Motor neuron (in vitro differentiated cells): ENCODE data around the gene CDC14A. TPM values are rescaled to one million over a fixed set of nuclear protein-coding genes. Genes with fewer than 3 reads are reported as not detected.
"Not testable (repeated sequence)": the region's sequence is repeated elsewhere in the genome, so short reads cannot be mapped to it uniquely, and the experiment has no call there.

Source experiments
- ATAC-seq, 8 experiments: fragments of 200-7000 bp; cut with Tn5 transposase; replicated peaks in 6 of 8; 2 replicates each; pipeline ENCODE4 v1.8.0; 2021; ENCODE audit warnings: mild to moderate bottlenecking in 8 of 8, moderate library complexity in 8 of 8
- H3K27ac ChIP-seq, 2 donors: fragments of 250-450 bp; sonication (Bioruptor Pico); 2 replicates each; pipeline ENCODE4 v1.9.0; 2021; ENCODE audit warnings: antibody characterized with exemption in 2 of 2, mild to moderate bottlenecking in 2 of 2, moderate library complexity in 1 of 2
- H3K4me1 ChIP-seq, 2 donors: fragments of 250-450 bp; sonication (Bioruptor Pico); replicated peaks in 1 of 2; 2 replicates each; pipeline ENCODE4 v1.6.1; 2021; ENCODE audit warnings: antibody characterized with exemption in 2 of 2, mild to moderate bottlenecking in 2 of 2, moderate library complexity in 1 of 2
- H3K4me3 ChIP-seq, 5 donors: fragments of 250-450 bp; sonication (Bioruptor Pico); 2 replicates each; pipeline ENCODE4 v1.9.0; 2021; ENCODE audit warnings: antibody characterized with exemption in 5 of 5, mild to moderate bottlenecking in 5 of 5, moderate library complexity in 4 of 5
- WGBS, 10 experiments: fragments of 450-650 bp; shearing (Covaris generic); methylation state at CpG; one replicate each; pipeline ENCODE4 v1.0.0; 2022; 5-methylcytosine and 5-hydroxymethylcytosine counted together
- in situ Hi-C, 9 experiments: fragments of 400-800 bp; cut with MboI; loops; one replicate each; pipeline ENCODE4 v1.15.0; 2021; ENCODE audit warnings: low sequenced_read_pairs in 9 of 9, low pct_unique_long_range_greater_than_20kb in 2 of 9; ENCODE audit not compliant: unreplicated experiment in 9 of 9
- total RNA-seq, 8 experiments: library from RNA; unstranded; fragments of 300-600 nt; gene quantifications; 2 replicates each; pipeline versions ENCODE4 v1.2.3 to v1.2.4, GENCODE V29; 2022

The CDC14A gene
- total RNA-seq, 8 experiments from 2014 or later: 2.2 to 8.8 (median 4.4) TPM

DNA sequence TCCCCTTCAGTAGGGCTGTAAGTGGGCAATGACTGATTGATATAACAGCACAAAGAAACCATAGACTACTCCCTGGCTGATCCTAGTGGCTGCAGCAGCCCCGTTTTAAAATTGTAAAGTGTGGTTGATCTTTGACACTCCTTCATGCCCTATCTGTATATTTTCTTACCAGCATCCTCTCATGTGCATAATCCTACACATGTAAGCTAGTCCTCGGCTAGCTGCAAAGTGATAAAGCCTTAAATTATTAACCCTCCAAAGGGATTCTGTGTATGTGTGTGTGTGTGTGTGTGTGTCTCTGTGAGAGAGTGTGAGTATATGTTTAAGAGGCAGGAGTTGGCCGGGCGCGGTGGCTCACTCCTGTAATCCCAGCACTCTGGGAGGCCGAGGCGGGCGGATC is 30.8 kb upstream of the CDC14A start:
- in situ Hi-C loops: no loop called here
- no peak for ATAC-seq
- WGBS, 10 experiments: 40 to 90% (median 84%) methylated on average over 1 to 8 of the region's 8 CpGs; no CpG with 5 or more reads in 4 of the 10 experiments
- Histone ChIP-seq H3K4me1 (peaks cover 5 to 6% of the 10 kb centered on the region in 2 donors), H3K4me3 (no peak overlapping the region), H3K27ac (no peak overlapping the region)

DNA sequence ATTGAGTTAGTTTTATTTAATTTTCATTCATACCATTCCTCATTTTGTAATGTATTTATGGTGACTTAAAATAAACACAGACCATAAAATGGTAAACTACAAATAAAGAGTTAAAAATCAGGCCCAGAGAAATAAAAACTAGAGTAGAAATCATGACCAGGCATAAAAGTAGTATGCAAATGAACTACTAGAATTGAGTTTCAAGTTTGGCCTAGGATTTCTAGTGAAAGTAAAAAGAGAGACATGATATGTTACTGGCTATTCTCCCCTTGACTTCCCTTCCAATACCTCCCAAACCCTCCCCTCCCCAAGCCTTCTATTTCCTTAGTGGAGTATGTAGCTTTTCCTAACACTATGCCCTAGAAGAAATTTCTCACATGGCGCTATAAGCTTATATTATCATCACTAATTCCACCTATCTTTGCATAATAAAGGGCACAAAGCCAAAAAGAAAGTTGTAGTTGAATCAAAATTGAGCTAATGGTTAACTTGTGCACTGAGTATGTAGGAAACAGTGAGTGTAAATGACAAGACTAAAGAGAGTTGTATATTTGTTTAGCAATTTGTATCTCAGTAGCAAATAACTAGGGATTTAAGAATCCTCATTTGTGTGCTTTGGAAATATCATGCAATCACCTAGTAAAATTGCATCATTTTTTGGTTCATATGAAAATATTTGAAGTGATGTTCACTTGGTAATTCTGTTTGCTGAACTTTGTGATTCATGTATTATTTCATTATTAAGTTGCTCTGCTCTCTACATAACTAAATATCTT is 29.7 kb upstream of the CDC14A start:
- 20 to 100% (median 57%) methylated on average over 1 of the region's 1 CpG; no CpG with 5 or more reads in 4 of the 10 experiments for WGBS, 10 experiments
- H3K4me1 ChIP-seq: peaks cover 5 to 6% of the 10 kb centered on the region in 2 donors
- in situ Hi-C loops: no loop called here
- peak in 1 of 8 experiments; percentile 29 for ATAC-seq
- no peak overlapping the region for H3K4me3 ChIP-seq
- no peak overlapping the region for H3K27ac ChIP-seq

DNA sequence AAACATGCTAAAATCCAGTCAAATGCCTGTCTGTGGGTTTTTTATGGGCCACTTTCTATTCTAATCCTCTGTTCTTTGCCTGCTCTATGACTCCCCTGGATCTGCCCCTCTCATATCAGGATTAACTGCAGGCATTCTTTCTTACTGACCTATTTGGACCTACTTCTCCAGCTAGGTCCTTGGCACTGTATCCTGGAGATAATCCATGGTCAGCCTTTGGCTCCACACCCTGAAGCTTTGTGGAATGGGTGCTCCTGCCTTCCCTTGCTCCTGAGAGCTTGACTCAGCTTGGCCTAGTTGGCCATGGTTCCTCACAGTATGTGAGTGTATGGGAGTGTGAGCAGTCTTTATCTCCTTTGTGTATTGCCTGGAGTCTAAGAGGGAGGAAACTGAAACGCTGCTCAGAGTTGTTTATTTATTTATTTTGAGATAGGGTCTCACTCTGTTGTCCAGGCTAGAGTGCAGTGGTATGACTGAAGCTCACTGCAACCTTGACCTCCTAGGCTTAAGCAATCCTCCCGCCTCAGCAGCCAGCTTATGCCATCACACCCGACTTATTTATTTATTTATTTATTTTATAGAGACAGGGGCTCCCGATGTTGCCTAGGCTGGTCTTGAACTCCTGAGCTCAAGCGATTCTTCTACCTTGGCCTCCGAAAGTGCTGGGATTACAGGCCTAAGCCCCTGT is 28.7 kb upstream of the CDC14A start:
- in situ Hi-C loops: no loop called here
- 77 to 94% (median 86%) methylated on average over 1 to 6 of the region's 6 CpGs; no CpG with 5 or more reads in 2 of the 10 experiments for WGBS, 10 experiments
- Histone ChIP-seq H3K4me3 (no peak overlapping the region), H3K27ac (no peak overlapping the region), H3K4me1 (peaks cover 5 to 6% of the 10 kb centered on the region in 2 donors)
- no peak for ATAC-seq

DNA sequence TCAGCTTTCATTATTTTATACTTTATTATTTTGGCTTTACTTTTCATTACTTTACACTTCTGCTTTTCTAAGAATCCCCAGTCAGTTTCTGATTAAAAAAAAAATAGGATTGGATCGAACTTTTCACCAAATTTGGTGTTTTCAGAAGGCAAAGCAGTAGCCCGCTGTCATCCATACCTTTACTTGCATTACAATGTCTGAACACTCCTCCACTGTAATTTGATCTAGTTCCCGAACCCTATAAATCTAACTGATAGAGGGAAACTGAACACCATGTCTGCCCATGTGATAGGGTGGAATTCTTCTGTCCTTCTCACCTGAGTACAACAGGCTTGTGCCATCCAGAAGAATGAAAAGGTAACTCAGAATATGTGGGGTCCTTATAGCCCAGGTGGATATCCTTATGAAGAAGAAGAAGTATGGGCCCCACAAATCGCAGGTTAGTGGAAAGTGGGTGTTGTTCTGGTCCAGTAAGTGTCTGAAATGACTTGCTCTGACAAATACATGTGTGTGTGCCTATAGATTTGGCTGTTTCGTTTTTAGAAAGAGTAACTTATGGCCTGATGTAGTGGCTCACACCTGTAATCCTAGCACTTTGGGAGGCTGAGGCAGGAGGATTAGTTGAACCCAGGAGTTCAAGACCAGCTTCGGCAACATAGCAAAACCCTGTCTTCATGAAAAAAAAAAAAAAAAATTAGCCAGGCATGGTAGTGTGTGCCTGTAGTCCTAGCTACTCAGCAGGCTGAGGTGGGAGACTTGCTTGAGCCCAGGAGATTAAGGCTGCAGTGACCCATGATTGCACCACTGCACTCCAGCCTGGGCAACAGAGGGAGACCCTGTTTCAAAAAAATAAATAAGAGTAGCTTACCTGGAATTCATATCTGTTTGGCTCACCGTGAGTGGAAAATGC is 26.6 kb upstream of the CDC14A start:
- Histone ChIP-seq H3K4me1 (peaks cover 5 to 6% of the 10 kb centered on the region in 2 donors), H3K27ac (no peak overlapping the region), H3K4me3 (no peak overlapping the region)
- ATAC-seq: no peak
- 29 to 100% (median 58%) methylated on average over 1 to 7 of the region's 7 CpGs for WGBS, 10 experiments
- in situ Hi-C loops: no loop called here

DNA sequence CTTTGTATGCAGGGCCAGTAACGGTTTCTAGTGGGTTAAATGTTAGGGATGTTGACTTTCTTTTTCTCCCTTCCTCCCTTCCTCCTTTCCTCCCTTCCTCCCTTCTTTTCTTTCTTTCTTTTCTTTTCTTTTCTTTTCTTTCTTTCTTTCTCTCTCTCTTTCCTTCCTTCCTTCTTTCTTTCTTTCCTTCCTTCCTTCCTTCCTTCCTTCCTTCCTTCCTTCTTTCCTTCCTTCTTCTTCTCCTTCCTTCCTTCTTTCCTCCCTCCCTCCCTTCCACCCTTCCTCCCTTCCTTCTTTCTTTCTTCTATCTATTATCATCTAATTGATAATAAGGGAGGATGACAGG is 26.0 kb upstream of the CDC14A start:
- H3K27ac ChIP-seq, H3K4me1 ChIP-seq, H3K4me3 ChIP-seq, ATAC-seq, in situ Hi-C loops: not testable (repeated sequence)
- WGBS, 10 experiments: 47 to 100% (median 83%) methylated on average over 1 of the region's 1 CpG; no CpG with 5 or more reads in 3 of the 10 experiments

DNA sequence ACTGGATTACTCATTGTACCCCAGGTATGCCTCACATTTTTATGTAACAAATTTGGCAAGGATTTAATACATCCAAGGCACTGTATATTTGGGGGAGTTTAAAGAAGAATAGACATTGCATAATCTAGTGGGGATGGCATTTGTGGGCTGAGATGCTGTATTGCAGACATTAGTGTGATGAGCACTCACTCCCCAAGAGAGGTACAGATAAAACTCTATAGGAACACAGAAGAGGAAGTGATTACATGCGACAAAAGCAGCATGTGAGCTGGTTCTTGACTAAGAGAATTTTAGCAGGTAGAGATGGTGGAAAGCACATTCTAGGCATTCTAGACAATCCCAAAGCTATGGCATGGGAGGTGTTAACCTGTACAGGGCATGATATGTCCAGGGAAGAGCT is 24.2 kb upstream of the CDC14A start:
- no peak for ATAC-seq
- Histone ChIP-seq H3K27ac (no peak overlapping the region), H3K4me1 (no peaks in the 10 kb centered on the region), H3K4me3 (no peak overlapping the region)
- 33 to 100% (median 88%) methylated on average over 1 of the region's 1 CpG; no CpG with 5 or more reads in 2 of the 10 experiments for WGBS, 10 experiments
- in situ Hi-C loops: no loop called here

DNA sequence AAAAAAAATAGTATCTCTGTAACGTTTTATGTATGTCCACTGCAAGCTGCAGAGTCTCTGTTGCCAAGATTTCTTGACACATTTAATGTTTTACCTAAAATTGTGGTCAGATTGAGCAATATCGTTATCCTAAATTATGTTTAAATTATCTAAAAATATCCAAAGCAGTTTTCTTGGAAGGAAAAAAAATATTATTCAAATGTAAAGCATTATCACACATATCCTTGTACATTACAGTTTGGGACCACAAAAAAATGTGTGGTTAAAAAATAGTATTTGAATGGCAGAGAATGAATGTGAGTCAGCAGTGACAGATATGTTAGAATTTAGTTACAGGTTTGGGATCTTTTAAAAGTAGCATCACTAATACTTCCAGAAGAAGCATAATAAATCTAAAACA is 21.2 kb upstream of the CDC14A start:
- H3K4me1 ChIP-seq, ATAC-seq, in situ Hi-C loops, H3K4me3 ChIP-seq, H3K27ac ChIP-seq: not testable (repeated sequence)
- 0 to 82% (median 42%) methylated on average over 2 of the region's 2 CpGs; no CpG with 5 or more reads in 2 of the 10 experiments for WGBS, 10 experiments

DNA sequence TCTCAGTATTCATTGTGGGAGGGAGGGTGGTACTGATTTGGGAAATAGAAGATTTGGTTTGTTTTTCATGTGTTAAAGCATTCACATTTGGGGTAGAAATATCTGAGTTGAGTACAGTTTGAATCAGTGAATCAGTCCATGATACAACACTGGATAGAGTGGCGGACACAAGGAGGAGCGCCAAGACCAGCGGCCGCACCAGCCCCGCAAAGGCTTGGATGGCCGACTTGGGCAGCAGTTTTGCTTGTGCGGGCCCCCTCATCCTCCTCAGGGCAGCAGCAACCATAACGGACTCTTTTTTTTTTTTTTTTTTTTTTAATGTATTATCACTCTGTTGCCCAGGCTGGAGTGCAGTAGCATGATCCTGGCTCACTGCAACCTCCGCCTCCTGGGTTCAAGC is 20.0 kb upstream of the CDC14A start:
- Histone ChIP-seq H3K27ac (no peak overlapping the region), H3K4me1 (no peaks in the 10 kb centered on the region), H3K4me3 (no peak overlapping the region)
- ATAC-seq: no peak
- in situ Hi-C loops: no loop called here
- WGBS, 10 experiments: 24 to 100% (median 82%) methylated on average over 1 to 9 of the region's 9 CpGs; no CpG with 5 or more reads in 2 of the 10 experiments

DNA sequence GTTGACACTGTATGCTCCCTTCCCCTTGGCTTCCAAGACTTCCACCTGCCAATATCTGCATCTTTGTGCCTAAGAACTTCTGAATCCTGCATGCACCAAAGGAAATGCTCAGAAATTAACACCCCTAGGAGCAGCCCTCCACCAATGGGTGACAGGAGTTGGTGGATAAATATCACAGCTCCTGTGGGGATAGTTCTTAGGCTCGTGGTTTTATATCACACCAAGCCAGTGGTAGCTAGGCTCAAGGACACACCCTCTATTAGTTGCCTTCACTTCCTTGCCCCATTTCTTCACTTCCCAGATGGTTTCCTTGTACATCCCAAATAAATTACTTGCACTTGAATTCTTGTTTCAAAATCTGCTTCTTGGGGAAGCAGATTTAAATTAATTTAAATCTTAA is 16.9 kb upstream of the CDC14A start:
- in situ Hi-C loops: no loop called here
- no peak overlapping the region for H3K27ac ChIP-seq
- no peaks in the 10 kb centered on the region for H3K4me1 ChIP-seq
- H3K4me3 ChIP-seq: no peak overlapping the region
- WGBS, 10 experiments: 0 to 100% (median 25%) methylated on average over 1 of the region's 1 CpG; no CpG with 5 or more reads in 4 of the 10 experiments
- no peak for ATAC-seq

DNA sequence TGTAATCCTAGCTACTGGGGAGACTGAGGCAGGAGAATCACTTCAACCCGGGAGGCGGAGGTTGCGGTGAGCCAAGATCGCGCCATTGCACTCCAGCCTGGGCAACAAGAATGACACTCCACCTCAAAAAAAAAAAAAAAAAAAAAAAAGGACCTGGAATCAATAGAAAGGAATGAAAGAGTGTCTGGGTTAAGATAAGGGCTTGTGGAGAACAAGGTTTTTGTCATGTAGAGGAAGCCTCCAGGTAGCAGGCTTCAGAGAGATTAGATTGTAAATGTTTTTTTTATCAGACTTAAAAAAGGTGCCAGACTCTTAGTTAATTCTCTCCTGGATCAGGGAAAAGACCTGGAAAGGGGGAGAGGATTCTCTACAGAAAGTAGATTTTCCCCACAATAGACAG is 14.4 kb upstream of the CDC14A start:
- in situ Hi-C loops, H3K4me3 ChIP-seq, H3K4me1 ChIP-seq, ATAC-seq, H3K27ac ChIP-seq: not testable (repeated sequence)
- WGBS, 10 experiments: 86 to 100% (median 96%) methylated on average over 1 to 5 of the region's 5 CpGs; no CpG with 5 or more reads in 3 of the 10 experiments

DNA sequence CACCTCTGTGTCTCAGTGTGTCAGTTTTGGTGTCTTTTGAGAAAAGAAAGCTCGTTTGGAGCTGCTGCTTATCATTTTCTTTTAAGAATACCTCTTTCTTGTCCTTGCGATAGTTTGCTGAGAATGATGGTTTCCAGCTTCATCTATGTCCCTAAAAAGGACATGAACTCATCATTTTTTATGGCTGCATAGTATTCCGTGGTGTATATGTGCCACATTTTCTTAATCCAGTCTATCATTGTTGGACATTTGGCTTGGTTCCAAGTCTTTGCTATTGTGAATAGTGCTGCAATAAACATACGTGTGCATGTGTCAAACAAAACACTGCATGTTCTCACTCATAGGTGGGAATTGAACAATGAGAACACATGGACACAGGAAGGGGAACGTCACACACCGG is 12.6 kb upstream of the CDC14A start:
- in situ Hi-C loops, H3K4me1 ChIP-seq, H3K27ac ChIP-seq, H3K4me3 ChIP-seq, ATAC-seq: not testable (repeated sequence)
- WGBS, 10 experiments: 55 to 100% (median 81%) methylated on average over 1 to 4 of the region's 6 CpGs; no CpG with 5 or more reads in 3 of the 10 experiments

DNA sequence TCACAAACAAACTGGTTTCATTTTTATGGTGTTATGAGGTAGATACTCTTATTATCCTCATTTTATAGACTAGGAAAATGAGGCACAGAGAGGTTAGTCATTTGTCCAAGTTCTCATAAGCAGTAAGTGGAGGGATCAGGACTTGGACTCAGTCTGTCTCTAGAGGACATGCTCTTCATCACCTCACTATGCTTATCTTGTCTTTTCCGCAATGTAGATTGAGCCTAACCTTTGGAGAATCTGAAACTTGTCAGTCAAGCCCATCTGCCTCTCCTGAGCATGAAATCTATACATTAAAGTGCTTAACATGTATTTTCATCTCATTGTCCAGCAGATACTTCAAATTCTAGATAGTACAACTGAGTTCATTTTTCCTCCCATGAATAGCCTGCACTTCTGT is 11.8 kb upstream of the CDC14A start:
- in situ Hi-C loops: no loop called here
- H3K4me1 ChIP-seq: no peaks in the 10 kb centered on the region
- no peak for ATAC-seq
- 38 to 100% (median 100%) methylated on average over 1 of the region's 1 CpG; no CpG with 5 or more reads in 2 of the 10 experiments for WGBS, 10 experiments
- H3K27ac ChIP-seq: no peak overlapping the region
- H3K4me3 ChIP-seq: no peak overlapping the region

DNA sequence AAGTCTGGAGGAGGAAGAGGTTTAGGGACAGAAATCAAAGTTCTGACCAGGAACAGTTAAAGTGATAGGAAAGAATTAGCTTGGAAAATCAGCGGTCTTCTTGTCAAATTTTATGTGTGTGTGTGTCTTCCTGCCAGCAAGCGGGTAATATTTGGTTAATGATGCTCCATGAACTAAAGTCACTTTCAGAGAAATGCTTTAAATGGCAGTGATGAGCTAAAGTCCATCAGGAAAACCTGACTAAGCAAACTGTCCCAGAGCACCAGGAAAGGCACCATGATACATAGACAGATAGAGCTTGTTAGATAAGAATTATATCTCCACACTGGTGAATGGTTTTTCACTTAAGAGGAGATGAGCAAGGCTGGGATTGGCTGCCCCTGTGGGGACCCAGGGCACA is 10.0 kb upstream of the CDC14A start:
- Histone ChIP-seq H3K4me3 (no peak overlapping the region), H3K27ac (no peak overlapping the region), H3K4me1 (no peaks in the 10 kb centered on the region)
- in situ Hi-C loops: no loop called here
- ATAC-seq: no peak
- 91 to 100% (median 93%) methylated on average over 1 to 2 of the region's 2 CpGs; no CpG with 5 or more reads in 4 of the 10 experiments for WGBS, 10 experiments
